ENCODE data around the gene HGFAC. TPM values are rescaled to one million over a fixed set of nuclear protein-coding genes. Genes with fewer than 3 reads are reported as not detected.

HGFAC gene
- total and polyA plus RNA-seq, 2 of the 13 experiments (the other 11 are each of a cell fraction or from before 2014, with no cell fraction given): 8.5 to 63.6 TPM

- Histone ChIP-seq H3K4me2 (ENCODE audit: low read depth, low read length) (no peak overlapping the region), H3K4me3 (replicated peaks in 1 of 3; ENCODE audit: insufficient read depth in 1 of 3, low read depth in 2 of 3, low read length in 3 of 3) (no peak overlapping the region), H4K20me1 (ENCODE audit: insufficient read depth, low read length) (no peaks in the 10 kb centered on the region), H2AFZ (ENCODE audit: low read length) (no peak overlapping the region), H3K9ac (ENCODE audit: insufficient read depth, low read depth, low read length) (no peak overlapping the region), H3K79me2 (ENCODE audit: insufficient read depth, low read length) (peaks cover 20% of the 10 kb centered on the region), H3K4me1 (ENCODE audit: insufficient read depth, low read length) (peaks cover 41% of the 10 kb centered on the region), H3K36me3 (replicated peaks in 1 of 2; ENCODE audit: control insufficient read depth in 1 of 2, insufficient read depth in 2 of 2, low read length in 2 of 2) (peaks cover 5 to 13% of the 10 kb centered on the region in 2 experiments; a peak in 3 of 5 replicates), H3K27me3 (ENCODE audit: control insufficient read depth in 1 of 2, insufficient read depth in 2 of 2, low read length in 2 of 2) (no peaks in the 10 kb centered on the region), H3K9me3 (ENCODE audit: low read length) (no peaks in the 10 kb centered on the region), H3K27ac (ENCODE audit: extremely low read length, insufficient read depth, low read length) (no peak overlapping the region)
- over 99% methylated on average over 11 of the region's 17 CpGs for WGBS (ENCODE audit: low lambda C conversion rate)
- no peak for TF ChIP-seq MLX (CRISPR knock-in tag; IDR thresholded peaks at IDR 0.05)
- no peak for TF ChIP-seq THAP8 (CRISPR knock-in tag; IDR thresholded peaks at IDR 0.05; ENCODE audit: borderline replicate concordance)
- TF ChIP-seq CREBL2 (CRISPR knock-in tag; IDR thresholded peaks at IDR 0.05; ENCODE audit: borderline replicate concordance): no peak
- TF ChIP-seq KDM5B (CRISPR knock-in tag; IDR thresholded peaks at IDR 0.05; ENCODE audit: borderline replicate concordance): no peak
- no peak for TF ChIP-seq ERF (CRISPR knock-in tag; IDR thresholded peaks at IDR 0.05)
- no peak for TF ChIP-seq ZNF879 (CRISPR knock-in tag; IDR thresholded peaks at IDR 0.05)
- TF ChIP-seq ZIK1 (CRISPR knock-in tag; IDR thresholded peaks at IDR 0.05; ENCODE audit: borderline replicate concordance, low read depth): no peak
- TF ChIP-seq SMAD1 (CRISPR knock-in tag; IDR thresholded peaks at IDR 0.05; ENCODE audit: borderline replicate concordance, low read depth): no peak
- TF ChIP-seq ZBTB10 (CRISPR knock-in tag; IDR thresholded peaks at IDR 0.05; ENCODE audit: borderline replicate concordance): no peak
- no peak for TF ChIP-seq PAWR (CRISPR knock-in tag; IDR thresholded peaks at IDR 0.05; ENCODE audit: borderline replicate concordance)
- TF ChIP-seq KLF9 (CRISPR knock-in tag; IDR thresholded peaks at IDR 0.05; ENCODE audit: low read depth): no peak
- no peak for TF ChIP-seq NCOA2 (CRISPR knock-in tag; IDR thresholded peaks at IDR 0.05)
- no peak for TF ChIP-seq AGO2 (optimal IDR thresholded peaks at IDR 0.05; ENCODE audit: low read depth, low read length)
- TF ChIP-seq ZNF30 (CRISPR knock-in tag; IDR thresholded peaks at IDR 0.05): no peak
- no peak for TF ChIP-seq CENPX (CRISPR knock-in tag; IDR thresholded peaks at IDR 0.05)
- no peak for TF ChIP-seq ZFP62 (CRISPR knock-in tag; IDR thresholded peaks at IDR 0.05)
- TF ChIP-seq CHD2 (IDR thresholded peaks at IDR 0.05; ENCODE audit: low read depth, low read length): no peak
- no peak for TF ChIP-seq CHCHD3 (CRISPR knock-in tag; IDR thresholded peaks at IDR 0.05)
- no TSS peak for BruUV-seq (replicated peaks)
- ChIA-PET POLR2A (no interaction called here), CTCF (ENCODE audit: low intra/inter-chr PET ratio, low total read pairs) (no interaction called here)
- FAIRE-seq: no peak
- ATAC-seq: no peak
- in situ Hi-C loops (cut with HindIII; ENCODE audit: extremely low pct_ligation_motif_present, low pct_unique_long_range_greater_than_20kb) (no loop called here), intact Hi-C loops (cut with micrococcal nuclease; ENCODE audit: unreplicated experiment) (no loop called here)
- DNase-seq (ENCODE audit: low spot score): no peak
Observed at GRCh38 chr4:3411676-3412075, 30.1 kb upstream of the HGFAC start.

All from HepG2 (cell line).